Right atrium auricular region (tissue), 2 donors: ENCODE data around the gene APP. TPM values are rescaled to one million over a fixed set of nuclear protein-coding genes. Genes with fewer than 3 reads are reported as not detected.

Experiments
- DNase-seq: peaks from one replicate; pipeline ENCODE4 v3.0.0-alpha.2; 2019; ENCODE audit warnings: low spot score
- H3K27ac ChIP-seq, 2 donors: fragments of 200-600 bp; sonication (generic); 1 replicate in 1 of 2; 2 replicates in 1 of 2; pipeline ENCODE4 v1.5.1; 2016 to 2019
- H3K27me3 ChIP-seq, 2 donors: fragments of 200-600 bp; sonication (generic); one replicate each; pipeline versions ENCODE4 v1.5.1 to v1.6.0; 2017 to 2019
- H3K36me3 ChIP-seq: fragments of 200-600 bp; sonication (generic); one replicate; pipeline ENCODE4 v1.5.1; 2016
- H3K4me1 ChIP-seq, 2 donors: fragments of 200-600 bp; sonication (generic); one replicate each; pipeline versions ENCODE4 v1.5.1 to v1.6.0; 2017 to 2019
- H3K4me3 ChIP-seq, 2 donors: fragments of 200-600 bp; sonication (generic); 1 replicate in 1 of 2; 2 replicates in 1 of 2; pipeline ENCODE4 v1.5.1; 2017 to 2019; ENCODE audit warnings: mild to moderate bottlenecking in 1 of 2, moderate library complexity in 1 of 2
- H3K9me3 ChIP-seq, 2 donors: fragments of 200-600 bp; sonication (generic); one replicate each; pipeline ENCODE4 v1.5.1; 2019
- total RNA-seq, 2 donors: library from RNA; depleted of rRNA; stranded (reverse); fragments of >200 nt; gene quantifications; one replicate each; pipeline ENCODE4 v1.1.0, GENCODE V29; 2016
- TF ChIP-seq, protein P1 (sequence below), 2 donors: fragments of 200-600 bp; sonication (generic); IDR thresholded peaks; one replicate each; pipeline ENCODE4 v1.5.1; 2019; ENCODE audit warnings: antibody characterized with exemption in 2 of 2

Gene APP
- total RNA-seq, 2 donors from 2014 or later = 326 to 389 TPM

DNA sequence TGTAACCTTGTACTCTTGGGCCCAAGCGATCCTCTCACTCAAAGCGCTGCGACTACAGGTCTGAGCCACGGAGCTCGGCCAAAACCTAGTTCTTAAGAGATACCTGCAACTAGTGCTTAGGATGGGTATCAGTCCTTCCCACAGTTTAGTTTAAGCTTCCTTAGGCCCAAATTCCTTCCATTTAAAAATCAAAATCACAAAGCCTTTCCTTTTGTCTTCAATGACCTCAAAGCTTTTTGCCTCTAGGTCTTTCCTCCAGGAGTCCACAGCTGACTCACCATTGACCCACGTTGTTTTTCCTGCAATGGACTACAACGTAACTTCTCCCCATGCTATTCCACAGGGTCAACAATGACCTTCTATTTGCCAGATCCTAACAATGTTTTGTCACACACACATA lies 64.0 kb downstream of the APP start:
- H3K4me1 ChIP-seq = no peaks in the 10 kb centered on the region
- DNase-seq = no peak
- no peak overlapping the region for H3K4me3 ChIP-seq
- TF ChIP-seq, protein P1, sequence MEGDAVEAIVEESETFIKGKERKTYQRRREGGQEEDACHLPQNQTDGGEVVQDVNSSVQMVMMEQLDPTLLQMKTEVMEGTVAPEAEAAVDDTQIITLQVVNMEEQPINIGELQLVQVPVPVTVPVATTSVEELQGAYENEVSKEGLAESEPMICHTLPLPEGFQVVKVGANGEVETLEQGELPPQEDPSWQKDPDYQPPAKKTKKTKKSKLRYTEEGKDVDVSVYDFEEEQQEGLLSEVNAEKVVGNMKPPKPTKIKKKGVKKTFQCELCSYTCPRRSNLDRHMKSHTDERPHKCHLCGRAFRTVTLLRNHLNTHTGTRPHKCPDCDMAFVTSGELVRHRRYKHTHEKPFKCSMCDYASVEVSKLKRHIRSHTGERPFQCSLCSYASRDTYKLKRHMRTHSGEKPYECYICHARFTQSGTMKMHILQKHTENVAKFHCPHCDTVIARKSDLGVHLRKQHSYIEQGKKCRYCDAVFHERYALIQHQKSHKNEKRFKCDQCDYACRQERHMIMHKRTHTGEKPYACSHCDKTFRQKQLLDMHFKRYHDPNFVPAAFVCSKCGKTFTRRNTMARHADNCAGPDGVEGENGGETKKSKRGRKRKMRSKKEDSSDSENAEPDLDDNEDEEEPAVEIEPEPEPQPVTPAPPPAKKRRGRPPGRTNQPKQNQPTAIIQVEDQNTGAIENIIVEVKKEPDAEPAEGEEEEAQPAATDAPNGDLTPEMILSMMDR (IDR thresholded peaks at IDR 0.05) = no peak
- H3K27ac ChIP-seq = no peak overlapping the region
- no peaks in the 10 kb centered on the region for H3K36me3 ChIP-seq
- no peaks in the 10 kb centered on the region for H3K27me3 ChIP-seq
- H3K9me3 ChIP-seq = no peaks in the 10 kb centered on the region

DNA sequence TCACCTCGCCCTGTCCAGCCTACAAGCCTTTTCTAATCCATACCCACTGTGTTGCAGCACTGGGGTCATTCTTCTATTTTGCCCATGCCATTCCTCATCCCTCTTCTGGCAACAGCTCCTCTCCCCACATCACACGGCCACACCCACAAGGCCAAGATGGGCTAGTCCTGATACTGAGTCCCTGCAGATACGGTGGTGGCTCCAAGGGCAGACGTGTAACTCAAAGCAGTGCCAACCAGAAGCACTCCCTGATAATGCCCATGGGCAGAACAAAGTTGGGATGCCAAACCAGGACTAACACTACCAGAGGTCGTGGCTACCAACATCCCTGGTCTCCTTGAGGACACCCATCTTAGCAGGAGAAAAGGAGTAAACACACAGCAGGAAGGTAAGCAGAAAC lies 64.8 kb downstream of the APP start:
- no peak for DNase-seq
- TF ChIP-seq, protein P1 (IDR thresholded peaks at IDR 0.05) = no peak
- H3K9me3 ChIP-seq = no peaks in the 10 kb centered on the region
- no peaks in the 10 kb centered on the region for H3K27me3 ChIP-seq
- no peak overlapping the region for H3K27ac ChIP-seq
- no peak overlapping the region for H3K4me3 ChIP-seq
- no peaks in the 10 kb centered on the region for H3K4me1 ChIP-seq
- no peaks in the 10 kb centered on the region for H3K36me3 ChIP-seq

- Histone ChIP-seq H3K9me3 (no peaks in the 10 kb centered on the region), H3K27ac (no peak overlapping the region), H3K4me1 (peaks cover 0 to 8% of the 10 kb centered on the region in 2 donors), H3K27me3 (no peaks in the 10 kb centered on the region), H3K36me3 (no peaks in the 10 kb centered on the region), H3K4me3 (no peak overlapping the region)
- no peak for DNase-seq
- TF ChIP-seq, protein P1 (IDR thresholded peaks at IDR 0.05) = no peak
These were observed 70.0 kb downstream of the APP start for GRCh38 chr21:26100573-26100972.

DNA sequence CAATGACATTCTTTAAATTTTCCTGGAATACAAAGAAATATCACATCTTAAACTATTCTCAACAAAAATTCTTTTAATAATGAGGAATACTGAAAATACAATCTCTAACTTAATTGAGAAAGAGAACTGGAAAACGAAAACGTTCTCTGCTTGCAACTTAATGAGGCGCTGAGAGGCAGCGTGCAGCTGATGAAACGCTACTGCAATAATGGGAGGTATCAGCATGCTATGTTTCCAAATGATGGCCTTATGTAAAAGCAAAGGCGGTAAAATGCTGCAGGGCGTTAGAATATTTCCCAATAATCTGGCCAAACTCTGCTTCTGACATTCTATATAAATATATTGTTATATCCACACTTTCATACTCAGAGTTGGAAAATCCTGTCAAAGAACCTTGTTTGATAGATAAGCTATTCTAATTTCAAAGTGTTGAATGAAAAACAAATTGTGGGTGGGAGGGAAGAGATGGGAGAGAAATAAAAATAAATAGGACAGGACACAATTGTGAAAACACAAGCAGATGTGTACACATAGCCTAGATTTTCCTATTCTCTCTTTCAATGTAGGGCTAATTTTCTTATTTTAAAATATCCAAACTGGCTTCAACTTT lies 70.9 kb downstream of the APP start:
- peaks cover 0 to 8% of the 10 kb centered on the region in 2 donors for H3K4me1 ChIP-seq
- H3K27ac ChIP-seq = no peak overlapping the region
- H3K27me3 ChIP-seq = no peaks in the 10 kb centered on the region
- H3K36me3 ChIP-seq = no peaks in the 10 kb centered on the region
- DNase-seq = no peak
- TF ChIP-seq, protein P1 (IDR thresholded peaks at IDR 0.05) = no peak
- H3K4me3 ChIP-seq = no peak overlapping the region
- no peaks in the 10 kb centered on the region for H3K9me3 ChIP-seq

GRCh38 chr21:26098772-26099397 lies 71.7 kb downstream of the APP start:
- Histone ChIP-seq H3K4me1 (peaks cover 0 to 8% of the 10 kb centered on the region in 2 donors), H3K9me3 (no peaks in the 10 kb centered on the region), H3K4me3 (no peak overlapping the region), H3K27me3 (no peaks in the 10 kb centered on the region), H3K27ac (no peak overlapping the region), H3K36me3 (no peaks in the 10 kb centered on the region)
- no peak for DNase-seq
- TF ChIP-seq, protein P1 (IDR thresholded peaks at IDR 0.05) = no peak
